Astrocyte of the hippocampus (primary cell): Measurements from ENCODE around the gene POM121C.
A peak's percentile ranks its signal among the peaks of the same experiment; 100 is the strongest.
"Not testable (repeated sequence)": the region's sequence is repeated elsewhere in the genome, so short reads cannot be mapped to it uniquely, and the experiment has no call there.

Experiments
- DNase-seq: peaks from one replicate; pipeline ENCODE4 v3.0.0; 2011; ENCODE audit warnings: low read depth, low spot score

POM121C gene

GRCh38 chr7:75423481-75423880 lies 62.6 kb downstream of the POM121C start:
- DNase-seq, result not testable (repeated sequence)

- not testable (repeated sequence) for DNase-seq
Observed at GRCh38 chr7:75421798-75422710, 64.0 kb downstream of the POM121C start.

GRCh38 chr7:75420152-75420551 lies 65.9 kb downstream of the POM121C start:
- DNase-seq, result not testable (repeated sequence)

GRCh38 chr7:75419693-75420092 lies 66.4 kb downstream of the POM121C start:
- peak; percentile 16 for DNase-seq

- DNase-seq, result not testable (repeated sequence)
Observed at GRCh38 chr7:75419210-75419609, 66.9 kb downstream of the POM121C start.

GRCh38 chr7:75418292-75418858 lies 67.7 kb downstream of the POM121C start:
- not testable (repeated sequence) for DNase-seq

GRCh38 chr7:75416787-75417186 lies 69.3 kb downstream of the POM121C start:
- DNase-seq, result not testable (repeated sequence)

GRCh38 chr7:75415829-75416373 lies 70.2 kb downstream of the POM121C start:
- not testable (repeated sequence) for DNase-seq

GRCh38 chr7:75415428-75415817 lies 70.7 kb downstream of the POM121C start:
- not testable (repeated sequence) for DNase-seq

- DNase-seq, result peak; percentile 11
Observed at GRCh38 chr7:75414708-75415427, 71.2 kb downstream of the POM121C start.

- DNase-seq, result not testable (repeated sequence)
Observed at GRCh38 chr7:75414204-75414603, 71.9 kb downstream of the POM121C start.

- not testable (repeated sequence) for DNase-seq
Observed at GRCh38 chr7:75410823-75411173, 75.3 kb downstream of the POM121C start.

GRCh38 chr7:75409880-75410822 lies 75.9 kb downstream of the POM121C start:
- not testable (repeated sequence) for DNase-seq

GRCh38 chr7:75404663-75405062 lies 81.4 kb downstream of the POM121C start:
- DNase-seq, result not testable (repeated sequence)

GRCh38 chr7:75403455-75404443 lies 82.3 kb downstream of the POM121C start:
- not testable (repeated sequence) for DNase-seq

GRCh38 chr7:75400575-75400974 lies 85.5 kb downstream of the POM121C start:
- not testable (repeated sequence) for DNase-seq

- DNase-seq, result not testable (repeated sequence)
Observed at GRCh38 chr7:75398771-75399700, 87.1 kb downstream of the POM121C start.

- DNase-seq, result not testable (repeated sequence)
Observed at GRCh38 chr7:75397865-75398264, 88.2 kb downstream of the POM121C start.
